GM13976 (cell line): ENCODE results near the gene TNS3.

Experiments
- DNase-seq: peaks from one replicate; pipeline ENCODE4 v3.0.0; 2012; ENCODE audit warnings: low spot score
- CTCF ChIP-seq: IDR thresholded peaks from 2 replicates; pipeline ENCODE4 v1.5.1; 2012; ENCODE audit warnings: borderline replicate concordance, mild to moderate bottlenecking; ENCODE audit not compliant: insufficient read depth; ENCODE audit errors: extremely low read depth, missing control alignments, control extremely low read depth
- in situ Hi-C: fragments of 300-500 bp; cut with MboI; formaldehyde crosslinking; loops from one replicate; pipeline ENCODE4 v1.12.0; 2022; ENCODE audit warnings: low sequenced_read_pairs, mixed read lengths, inconsistent platforms; ENCODE audit not compliant: unreplicated experiment

Gene TNS3

GRCh38 chr7:47602272-47603004 lies 20.5 kb upstream of the TNS3 start:
- DNase-seq = no peak
- TF ChIP-seq CTCF = no peak
- in situ Hi-C loops = no loop called here

- in situ Hi-C loops = no loop called here
Observed at GRCh38 chr7:47601881-47602249, 20.0 kb upstream of the TNS3 start.

GRCh38 chr7:47601119-47601880 lies 19.4 kb upstream of the TNS3 start:
- DNase-seq = no peak
- in situ Hi-C loops = no loop called here
- TF ChIP-seq CTCF = no peak

More at GRCh38 chr7:47601881-47602249, 20.0 kb upstream of the TNS3 start:
- no peak for TF ChIP-seq CTCF
- no peak for DNase-seq

GRCh38 chr7:47600199-47601118 lies 18.5 kb upstream of the TNS3 start:
- TF ChIP-seq CTCF = no peak
- in situ Hi-C loops = no loop called here
- no peak for DNase-seq

- in situ Hi-C loops = no loop called here
- DNase-seq = no peak
- no peak for TF ChIP-seq CTCF
Observed at GRCh38 chr7:47597379-47597778, 15.5 kb upstream of the TNS3 start.

- no peak for TF ChIP-seq CTCF
- no peak for DNase-seq
- in situ Hi-C loops = no loop called here
Observed at GRCh38 chr7:47596502-47597202, 14.7 kb upstream of the TNS3 start.
